GM19025 (cell line): ENCODE results near the gene TLR3.

ENCODE experiments used
- ATAC-seq: cut with Tn5 transposase; IDR thresholded peaks from one replicate; pipeline ENCODE4 v1.9.1; 2021; ENCODE audit warnings: mild to moderate bottlenecking, low read depth, moderate library complexity; ENCODE audit not compliant: unreplicated experiment

Gene TLR3

GRCh38 chr4:186104114-186104889 is 35.3 kb downstream of the TLR3 start, which contains the start of gene FAM149A:
FAM149A (plus strand) TSS chr4:186104704.
- peak; percentile 72 for ATAC-seq

GRCh38 chr4:186104890-186105646 is 36.1 kb downstream of the TLR3 start:
- peak; percentile 25 for ATAC-seq

- ATAC-seq = no peak
Measured at GRCh38 chr4:186105647-186106321, 36.8 kb downstream of the TLR3 start.

- no peak for ATAC-seq
Measured at GRCh38 chr4:186107947-186108346, 39.0 kb downstream of the TLR3 start.

GRCh38 chr4:186108391-186108790 is 39.4 kb downstream of the TLR3 start:
- no peak for ATAC-seq

- no peak for ATAC-seq
Measured at GRCh38 chr4:186109245-186109644, 40.3 kb downstream of the TLR3 start.

GRCh38 chr4:186116697-186117096 is 47.7 kb downstream of the TLR3 start:
- no peak for ATAC-seq

- no peak for ATAC-seq
Measured at GRCh38 chr4:186118582-186118981, 49.6 kb downstream of the TLR3 start.

- ATAC-seq = no peak
Measured at GRCh38 chr4:186121057-186121456, 52.1 kb downstream of the TLR3 start.

GRCh38 chr4:186128842-186129241 is 59.9 kb downstream of the TLR3 start:
- ATAC-seq = no peak

- ATAC-seq = no peak
Measured at GRCh38 chr4:186131935-186132334, 63.0 kb downstream of the TLR3 start.

GRCh38 chr4:186132577-186133242 is 63.8 kb downstream of the TLR3 start:
- ATAC-seq = no peak

- ATAC-seq = peak; percentile 97
Measured at GRCh38 chr4:186134257-186134656, 65.3 kb downstream of the TLR3 start.

GRCh38 chr4:186134861-186135260 is 65.9 kb downstream of the TLR3 start:
- ATAC-seq = no peak

- ATAC-seq = peak; percentile 42
Measured at GRCh38 chr4:186137196-186137794, 68.3 kb downstream of the TLR3 start.
